Measurements from ENCODE around the gene SH3BP5L. TPM values are rescaled to one million over a fixed set of nuclear protein-coding genes. Genes with fewer than 3 reads are reported as not detected.

Gene SH3BP5L
- total and polyA plus RNA-seq, 2 of the 4 experiments (the other 2 are of a cell fraction): 23.3 to 35.9 TPM

DNA sequence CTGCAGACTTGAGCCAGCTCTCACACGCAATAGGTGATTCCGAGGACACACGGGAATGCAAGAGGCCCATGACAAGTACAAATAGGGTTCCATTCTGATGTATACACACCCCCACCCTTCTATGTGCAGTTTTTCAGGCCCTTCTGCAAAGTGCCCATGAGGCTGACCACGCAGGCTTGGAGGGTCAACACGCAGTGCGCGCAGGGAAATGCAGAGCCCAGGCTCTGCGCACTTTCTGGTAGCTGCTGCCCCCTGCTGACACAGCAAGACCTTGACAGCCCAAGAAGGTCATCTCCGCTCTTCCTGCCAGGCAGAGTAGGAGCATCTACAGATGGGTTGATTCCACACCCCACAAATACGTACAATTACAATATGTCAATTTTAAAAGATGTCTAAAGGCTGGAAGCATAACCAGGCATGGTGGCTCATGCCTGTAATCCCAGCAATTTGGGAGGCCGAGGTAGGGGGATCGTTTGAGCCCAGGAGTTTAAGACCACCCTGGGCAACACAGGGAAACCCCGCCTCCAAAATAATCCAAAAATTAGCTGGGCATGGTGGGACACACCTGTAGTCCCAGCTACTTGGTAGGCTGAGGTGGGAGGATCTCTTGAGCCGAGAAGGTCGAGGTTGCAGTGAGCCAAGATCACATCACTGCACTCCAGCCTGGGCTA is 18.5 kb downstream of the SH3BP5L start:
- H2BK5ac ChIP-seq (ENCODE audit: low read depth, low read length, poor library complexity, severe bottlenecking): no peak overlapping the region
- H3K23ac ChIP-seq (ENCODE audit: low read depth, low read length): no peak overlapping the region
- BruUV-seq (replicated peaks): no TSS peak
- no peak overlapping the region for H3K4me2 ChIP-seq (ENCODE audit: low read depth, low read length)
- dilution Hi-C loops (cut with HindIII; ENCODE audit: low sequenced_read_pairs, unreplicated experiment): no loop called here
- H3K4me3 ChIP-seq (ENCODE audit: insufficient read depth, low read depth, low read length): no peak overlapping the region
- H4K20me1 ChIP-seq (ENCODE audit: insufficient read depth, low read length): peaks cover 12% of the 10 kb centered on the region
- H4K8ac ChIP-seq (ENCODE audit: low read depth in 2 of 2, low read length in 2 of 2): no peak overlapping the region
- no peak overlapping the region for H2BK20ac ChIP-seq (ENCODE audit: low read depth, low read length)
- peak; percentile 39 for DNase-seq
- in situ Hi-C loops (cut with MboI; ENCODE audit: low sequenced_read_pairs): no loop called here
- peaks cover 3% of the 10 kb centered on the region; the same call in 1 of the 2 replicates for H3K4me1 ChIP-seq (ENCODE audit: control insufficient read depth, insufficient read depth, low read length)
- H3K9me1 ChIP-seq (ENCODE audit: insufficient read depth, low read length): peaks cover 10% of the 10 kb centered on the region; the same call in 1 of the 2 replicates
- no peak overlapping the region for H3K27ac ChIP-seq (ENCODE audit: insufficient read depth, low read length)
- H3K56ac ChIP-seq (ENCODE audit: extremely low read depth, insufficient read depth, low read length): no peak overlapping the region
- H4K91ac ChIP-seq (ENCODE audit: insufficient read depth, low read depth, low read length): no peak overlapping the region
- peak; percentile 76 for ATAC-seq (ENCODE audit: low read depth)
- H2AFZ ChIP-seq (replicated peaks; ENCODE audit: low read length, poor library complexity): peak overlapping the region; percentile 13
- H2BK15ac ChIP-seq (ENCODE audit: low read depth, low read length): no peak overlapping the region
- POLR2A ChIA-PET (ENCODE audit: unreplicated experiment): no interaction called here
- H3K27me3 ChIP-seq (ENCODE audit: control insufficient read depth, insufficient read depth, low read length): no peaks in the 10 kb centered on the region; the same call in 1 of the 2 replicates
- H3K18ac ChIP-seq (ENCODE audit: low read depth, low read length): no peak overlapping the region
- H2BK120ac ChIP-seq (ENCODE audit: low read depth, low read length): no peak overlapping the region
- no peak overlapping the region for H3K14ac ChIP-seq (replicated peaks; ENCODE audit: low read depth, low read length)
- no peak overlapping the region for H3K9ac ChIP-seq (ENCODE audit: low read depth, low read length)
- 0 out of 4 replicates have a peak, but pooled peaks cover 0 to 12% of the 10 kb centered on the region in 2 experiments for H3K79me1 ChIP-seq (ENCODE audit: low read depth in 1 of 2, low read length in 2 of 2)
- CTCF ChIA-PET: interaction anchor here (0.7 kb wide), 1 partner anchor 438 kb away, joined by 3 read pairs; no protein-coding TSS in a partner anchor
- no CpG with 5 or more reads among the region's 15 CpGs for WGBS, 2 experiments (ENCODE audit: extremely low coverage in 2 of 2, insufficient read length in 1 of 2)
- intact Hi-C loops (cut with micrococcal nuclease): loop anchor here (1.0 to 5.0 kb wide), 2 partner anchors 1415 to 1435 kb away; no protein-coding TSS in a partner anchor
- H4K5ac ChIP-seq (ENCODE audit: low read depth, low read length): no peak overlapping the region
- H2AK9ac ChIP-seq (replicated peaks; ENCODE audit: low read depth, low read length, poor library complexity): no peak overlapping the region
- H2AK5ac ChIP-seq (ENCODE audit: low read depth, low read length): no peak overlapping the region
- H3K4ac ChIP-seq (ENCODE audit: low read depth, low read length): no peak overlapping the region
- peaks cover 8% of the 10 kb centered on the region; the same call in 1 of the 2 replicates for H3K36me3 ChIP-seq (ENCODE audit: control insufficient read depth, insufficient read depth, low read length)
- no peaks in the 10 kb centered on the region for H3K9me3 ChIP-seq (ENCODE audit: control insufficient read depth, insufficient read depth, low read length)
- no peak for TF ChIP-seq CHD1 (IDR thresholded peaks at IDR 0.05; ENCODE audit: low read depth, low read length)
- TF ChIP-seq, protein P1, sequence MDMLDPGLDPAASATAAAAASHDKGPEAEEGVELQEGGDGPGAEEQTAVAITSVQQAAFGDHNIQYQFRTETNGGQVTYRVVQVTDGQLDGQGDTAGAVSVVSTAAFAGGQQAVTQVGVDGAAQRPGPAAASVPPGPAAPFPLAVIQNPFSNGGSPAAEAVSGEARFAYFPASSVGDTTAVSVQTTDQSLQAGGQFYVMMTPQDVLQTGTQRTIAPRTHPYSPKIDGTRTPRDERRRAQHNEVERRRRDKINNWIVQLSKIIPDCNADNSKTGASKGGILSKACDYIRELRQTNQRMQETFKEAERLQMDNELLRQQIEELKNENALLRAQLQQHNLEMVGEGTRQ (IDR thresholded peaks at IDR 0.05; ENCODE audit: low read depth, low read length): no peak
- peak; percentile 69 for TF ChIP-seq RAD21 (IDR thresholded peaks at IDR 0.05; ENCODE audit: low read length)
- no peak for TF ChIP-seq FOS (IDR thresholded peaks at IDR 0.05; ENCODE audit: low read depth, low read length)
- no peak for TF ChIP-seq MAZ (IDR thresholded peaks at IDR 0.05; ENCODE audit: borderline replicate concordance, low read depth, low read length)
- TF ChIP-seq POLR2A (IDR thresholded peaks at IDR 0.05; ENCODE audit: low read depth, low read length): no peak
- TF ChIP-seq, protein P2, sequence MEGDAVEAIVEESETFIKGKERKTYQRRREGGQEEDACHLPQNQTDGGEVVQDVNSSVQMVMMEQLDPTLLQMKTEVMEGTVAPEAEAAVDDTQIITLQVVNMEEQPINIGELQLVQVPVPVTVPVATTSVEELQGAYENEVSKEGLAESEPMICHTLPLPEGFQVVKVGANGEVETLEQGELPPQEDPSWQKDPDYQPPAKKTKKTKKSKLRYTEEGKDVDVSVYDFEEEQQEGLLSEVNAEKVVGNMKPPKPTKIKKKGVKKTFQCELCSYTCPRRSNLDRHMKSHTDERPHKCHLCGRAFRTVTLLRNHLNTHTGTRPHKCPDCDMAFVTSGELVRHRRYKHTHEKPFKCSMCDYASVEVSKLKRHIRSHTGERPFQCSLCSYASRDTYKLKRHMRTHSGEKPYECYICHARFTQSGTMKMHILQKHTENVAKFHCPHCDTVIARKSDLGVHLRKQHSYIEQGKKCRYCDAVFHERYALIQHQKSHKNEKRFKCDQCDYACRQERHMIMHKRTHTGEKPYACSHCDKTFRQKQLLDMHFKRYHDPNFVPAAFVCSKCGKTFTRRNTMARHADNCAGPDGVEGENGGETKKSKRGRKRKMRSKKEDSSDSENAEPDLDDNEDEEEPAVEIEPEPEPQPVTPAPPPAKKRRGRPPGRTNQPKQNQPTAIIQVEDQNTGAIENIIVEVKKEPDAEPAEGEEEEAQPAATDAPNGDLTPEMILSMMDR (conservative IDR thresholded peaks at IDR 0.05; ENCODE audit: low read depth, low read length): peak; percentile 64
- TF ChIP-seq NFE2L2 (IDR thresholded peaks at IDR 0.05; ENCODE audit: low read depth, low read length): no peak
- no peak for TF ChIP-seq RFX5 (IDR thresholded peaks at IDR 0.05; ENCODE audit: low read depth, low read length)
- TF ChIP-seq CEBPB (IDR thresholded peaks at IDR 0.05; ENCODE audit: low read depth, low read length): no peak
- no peak for TF ChIP-seq RCOR1 (IDR thresholded peaks at IDR 0.05; ENCODE audit: insufficient replicate concordance, low read length)
- TF ChIP-seq MXI1 (IDR thresholded peaks at IDR 0.05; ENCODE audit: borderline replicate concordance, low read depth, low read length): no peak
- TF ChIP-seq SMC3 (IDR thresholded peaks at IDR 0.05; ENCODE audit: low read depth, low read length): peak; percentile 52
- TF ChIP-seq, protein P3, sequence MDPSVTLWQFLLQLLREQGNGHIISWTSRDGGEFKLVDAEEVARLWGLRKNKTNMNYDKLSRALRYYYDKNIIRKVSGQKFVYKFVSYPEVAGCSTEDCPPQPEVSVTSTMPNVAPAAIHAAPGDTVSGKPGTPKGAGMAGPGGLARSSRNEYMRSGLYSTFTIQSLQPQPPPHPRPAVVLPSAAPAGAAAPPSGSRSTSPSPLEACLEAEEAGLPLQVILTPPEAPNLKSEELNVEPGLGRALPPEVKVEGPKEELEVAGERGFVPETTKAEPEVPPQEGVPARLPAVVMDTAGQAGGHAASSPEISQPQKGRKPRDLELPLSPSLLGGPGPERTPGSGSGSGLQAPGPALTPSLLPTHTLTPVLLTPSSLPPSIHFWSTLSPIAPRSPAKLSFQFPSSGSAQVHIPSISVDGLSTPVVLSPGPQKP (IDR thresholded peaks at IDR 0.05; ENCODE audit: borderline replicate concordance, low read depth, low read length): no peak
- no peak for TF ChIP-seq BHLHE40 (IDR thresholded peaks at IDR 0.05; ENCODE audit: low read depth, low read length)

All from IMR-90 (cell line).